Uterine smooth muscle cell (primary cell): Measurements from ENCODE around the gene MYL3. TPM values are rescaled to one million over a fixed set of nuclear protein-coding genes. Genes with fewer than 3 reads are reported as not detected.

Experiments used
- total RNA-seq: library from RNA; depleted of rRNA; stranded (reverse); fragments of >200 nt; gene quantifications from 2 replicates; pipeline ENCODE4 v1.2.3, GENCODE V29; 2014

Gene MYL3
- total RNA-seq, result not detected in 2 replicates

GRCh38 chr3:46863261-46863782 is at the start of gene MYL3:
Gene MYL3, minus strand, starts transcription at chr3:46863444. Its CDS starts 54 bp downstream, at chr3:46863390.

GRCh38 chr3:46877406-46878125 is 14.3 kb upstream of the MYL3 start, which contains the start of gene PTH1R:
Gene PTH1R, plus strand, starts transcription at chr3:46877721. Its CDS starts 5,839 bp downstream, at chr3:46883560.

Other genes with a start within 250 kb of the MYL3 start
- gene ALS2CL, start 169.8 kb downstream of the MYL3 start, total RNA-seq, result 1.4 and 1.9 TPM in 2 replicates
- gene TMIE, start 162.1 kb downstream of the MYL3 start, total RNA-seq, result under 0.01 and 0.12 TPM in 2 replicates
- gene PRSS50, start 145.6 kb downstream of the MYL3 start, total RNA-seq, result 0.12 TPM in 1 of 2 replicates, not detected in the other
- gene PTH1R, start 14.3 kb upstream of the MYL3 start, total RNA-seq, result 1.00 and 1.1 TPM in 2 replicates
- 30.6 and 33.2 TPM in 2 replicates for gene CCDC12, start 113.3 kb upstream of the MYL3 start, total RNA-seq
- gene NBEAL2, start 116.2 kb upstream of the MYL3 start, total RNA-seq, result 4.5 and 5.2 TPM in 2 replicates